PFSK-1 (cell line): ENCODE data around the gene KIF26B.

Experiments
- FOXP2 ChIP-seq: optimal IDR thresholded peaks from 2 replicates; pipeline ENCODE3; 2011; ENCODE audit warnings: borderline replicate concordance, control low read depth, inconsistent platforms; ENCODE audit not compliant: insufficient read depth; ENCODE audit errors: extremely low read length, extremely low read depth
- POLR2AphosphoS5 ChIP-seq: IDR thresholded peaks from 2 replicates; pipeline ENCODE4 v1.6.1; 2012; ENCODE audit warnings: low read depth, mild to moderate bottlenecking, control low read depth, low read length, moderate library complexity
- REST ChIP-seq, 2 experiments: IDR thresholded peaks; 2 replicates each; pipeline versions ENCODE4 v1.6.1 to v1.8.0; 2011 to 2012; ENCODE audit warnings: low read depth in 2 of 2, low read length in 2 of 2, control low read depth in 1 of 2, inconsistent platforms in 1 of 2, mild to moderate bottlenecking in 1 of 2, moderate library complexity in 1 of 2; ENCODE audit not compliant: insufficient read depth in 1 of 2
- SIN3A ChIP-seq: IDR thresholded peaks from 2 replicates; pipeline ENCODE4 v1.6.1; 2012; ENCODE audit warnings: mild to moderate bottlenecking, low read length, moderate library complexity, borderline replicate concordance; ENCODE audit not compliant: insufficient read depth
- TAF1 ChIP-seq: IDR thresholded peaks from 2 replicates; pipeline ENCODE4 v1.6.1; 2012; ENCODE audit warnings: low read length, control low read depth, borderline replicate concordance; ENCODE audit not compliant: insufficient read depth

The KIF26B gene

GRCh38 chr1:245541369-245541768, 386.6 kb downstream of the KIF26B start:
- no peak for TF ChIP-seq REST (IDR thresholded peaks at IDR 0.05; ENCODE audit: insufficient read depth in 1 of 2, low read depth in 2 of 2, low read length in 2 of 2)
- TF ChIP-seq POLR2AphosphoS5, result no peak
- TF ChIP-seq SIN3A, result no peak
- TF ChIP-seq TAF1, result no peak
- no peak for TF ChIP-seq FOXP2

GRCh38 chr1:245542365-245542764, 387.6 kb downstream of the KIF26B start:
- TF ChIP-seq REST (IDR thresholded peaks at IDR 0.05; ENCODE audit: insufficient read depth in 1 of 2, low read depth in 2 of 2, low read length in 2 of 2), result no peak
- no peak for TF ChIP-seq SIN3A
- no peak for TF ChIP-seq TAF1
- no peak for TF ChIP-seq FOXP2
- no peak for TF ChIP-seq POLR2AphosphoS5

GRCh38 chr1:245544236-245544635, 389.5 kb downstream of the KIF26B start:
- TF ChIP-seq REST (IDR thresholded peaks at IDR 0.05; ENCODE audit: insufficient read depth in 1 of 2, low read depth in 2 of 2, low read length in 2 of 2), result no peak
- TF ChIP-seq SIN3A, result no peak
- no peak for TF ChIP-seq POLR2AphosphoS5
- no peak for TF ChIP-seq FOXP2
- TF ChIP-seq TAF1, result no peak

GRCh38 chr1:245546875-245547274, 392.1 kb downstream of the KIF26B start:
- TF ChIP-seq FOXP2, result no peak

- TF ChIP-seq SIN3A, result no peak
- no peak for TF ChIP-seq POLR2AphosphoS5
- TF ChIP-seq TAF1, result no peak
- no peak for TF ChIP-seq REST (IDR thresholded peaks at IDR 0.05; ENCODE audit: insufficient read depth in 1 of 2, low read depth in 2 of 2, low read length in 2 of 2)
- no peak for TF ChIP-seq FOXP2
Measured at GRCh38 chr1:245549996-245550719, 395.4 kb downstream of the KIF26B start.

GRCh38 chr1:245550720-245551043, 395.9 kb downstream of the KIF26B start:
- TF ChIP-seq FOXP2, result no peak
- TF ChIP-seq SIN3A, result no peak
- no peak for TF ChIP-seq POLR2AphosphoS5
- no peak for TF ChIP-seq REST (IDR thresholded peaks at IDR 0.05; ENCODE audit: insufficient read depth in 1 of 2, low read depth in 2 of 2, low read length in 2 of 2)
- no peak for TF ChIP-seq TAF1
